Gastroesophageal sphincter (tissue), 3 donors: ENCODE results near the gene STAT1.

ENCODE experiments used
- CTCF ChIP-seq, 4 experiments: fragments of 200-600 bp in 2 of 4; fragments of 450-650 bp in 2 of 4; sonication (generic) in 1 of 4; IDR thresholded peaks; one replicate each; pipeline ENCODE4 v1.5.1; 2017 to 2019; ENCODE audit warnings: antibody characterized with exemption in 4 of 4, mild to moderate bottlenecking in 2 of 4, moderate library complexity in 2 of 4
- EP300 ChIP-seq: sonication (generic); formaldehyde crosslinking; IDR thresholded peaks from one replicate; pipeline ENCODE4 v1.6.1; 2017; ENCODE audit warnings: antibody characterized with exemption, mild to moderate bottlenecking
- POLR2A ChIP-seq, 2 donors: fragments of 450-650 bp; IDR thresholded peaks; one replicate each; pipeline ENCODE4 v1.6.1; 2017; ENCODE audit warnings: antibody characterized with exemption in 2 of 2, mild to moderate bottlenecking in 2 of 2, moderate library complexity in 1 of 2
- POLR2AphosphoS5 ChIP-seq: sonication (generic); formaldehyde crosslinking; IDR thresholded peaks from one replicate; pipeline ENCODE4 v1.6.1; 2017; ENCODE audit warnings: antibody characterized with exemption

- TF ChIP-seq EP300 (no peak), POLR2A (IDR thresholded peaks at IDR 0.05) (no peak), CTCF (IDR thresholded peaks at IDR 0.05) (no peak), POLR2AphosphoS5 (no peak)
These were observed 22.4 kb upstream of the STAT1 start for GRCh38 chr2:191036363-191036762.
